Keratinocyte (primary cell): ENCODE measurements around the gene PSAP. TPM values are rescaled to one million over a fixed set of nuclear protein-coding genes. Genes with fewer than 3 reads are reported as not detected.

Experiments used
- DNase-seq: peaks from one replicate; pipeline ENCODE4 v3.0.0-alpha.2; 2011; ENCODE audit warnings: low read depth, missing footprints, low spot score
- FAIRE-seq: peaks from 2 replicates; lab custom pipeline; 2011; peaks lifted over from hg19 to GRCh38; lab: Jason Lieb, UNC
- H2AFZ ChIP-seq: 2 replicates; pipeline ENCODE4 v1.6.0; 2012; ENCODE audit warnings: low read length, control low read depth, inconsistent platforms; ENCODE audit not compliant: control insufficient read depth
- H3K27ac ChIP-seq: 2 replicates; pipeline ENCODE4 v1.5.1; 2011; ENCODE audit warnings: low read length; ENCODE audit not compliant: control insufficient read depth, insufficient read depth
- H3K27me3 ChIP-seq: 3 replicates; pipeline ENCODE4 v1.6.0; 2011; ENCODE audit warnings: low read length; ENCODE audit not compliant: control insufficient read depth, insufficient read depth; ENCODE audit errors: extremely low read depth
- H3K36me3 ChIP-seq, 2 experiments: 2 replicates in 1 of 2; 3 replicates in 1 of 2; pipeline ENCODE4 v1.5.1; 2011; ENCODE audit warnings: low read length in 2 of 2, mild to moderate bottlenecking in 1 of 2; ENCODE audit not compliant: control insufficient read depth in 2 of 2, insufficient read depth in 2 of 2; ENCODE audit errors: extremely low read depth in 1 of 2
- H3K4me1 ChIP-seq: 3 replicates; pipeline ENCODE4 v1.5.1; 2011; ENCODE audit warnings: low read length; ENCODE audit not compliant: control insufficient read depth, insufficient read depth; ENCODE audit errors: extremely low read depth
- H3K4me2 ChIP-seq: 3 replicates; pipeline ENCODE4 v1.6.0; 2011; ENCODE audit warnings: low read depth, low read length; ENCODE audit not compliant: control insufficient read depth, insufficient read depth; ENCODE audit errors: extremely low read depth
- H3K4me3 ChIP-seq, 3 experiments: fragments of 200-600 bp in 1 of 3; sonication (generic) in 1 of 3; 2 replicates in 2 of 3; 3 replicates in 1 of 3; pipeline ENCODE4 v1.5.1; 2011 to 2016; ENCODE audit warnings: low read length in 3 of 3, mild to moderate bottlenecking in 3 of 3, control low read depth in 2 of 3, inconsistent platforms in 1 of 3, low read depth in 1 of 3, mixed read lengths in 1 of 3, mixed run types in 1 of 3, moderate library complexity in 1 of 3; ENCODE audit not compliant: control insufficient read depth in 2 of 3, insufficient read depth in 2 of 3; ENCODE audit errors: extremely low read depth in 1 of 3
- H3K79me2 ChIP-seq: 2 replicates; pipeline ENCODE4 v1.6.0; 2012; ENCODE audit warnings: low read length; ENCODE audit not compliant: control insufficient read depth, insufficient read depth
- H3K9ac ChIP-seq: 3 replicates; pipeline ENCODE4 v1.6.0; 2011; ENCODE audit warnings: low read length; ENCODE audit not compliant: control insufficient read depth, insufficient read depth; ENCODE audit errors: extremely low read depth
- H3K9me1 ChIP-seq: 3 replicates; pipeline ENCODE4 v1.6.0; 2011; ENCODE audit warnings: low read length; ENCODE audit not compliant: control insufficient read depth, insufficient read depth; ENCODE audit errors: extremely low read depth
- H3K9me3 ChIP-seq: 2 replicates; pipeline ENCODE4 v1.5.1; 2012; ENCODE audit warnings: low read depth, low read length; ENCODE audit not compliant: control insufficient read depth
- H4K20me1 ChIP-seq: 3 replicates; pipeline ENCODE4 v1.6.0; 2011; ENCODE audit warnings: low read length; ENCODE audit not compliant: control insufficient read depth, insufficient read depth; ENCODE audit errors: extremely low read depth
- EZH2 ChIP-seq: IDR thresholded peaks from one replicate; pipeline ENCODE4 v1.6.1; 2012; ENCODE audit warnings: inconsistent platforms, mild to moderate bottlenecking, low read length, moderate library complexity
- dilution Hi-C: fragments of 300-500 bp; cut with MboI; formaldehyde crosslinking; loops from one replicate; pipeline ENCODE4 v1.7.0; 2020; ENCODE audit warnings: low sequenced_read_pairs; ENCODE audit not compliant: extremely low pct_ligation_motif_present
- polyA plus RNA-seq, 5 experiments: library from polyadenylated mRNA; depleted of rRNA in 3 of 5; stranded (reverse) in 3 of 5; stranded (forward) in 1 of 5; unstranded in 1 of 5; fragments of >200 nt; gene quantifications; 1 replicate in 1 of 5; 2 replicates in 3 of 5; 3 replicates in 1 of 5; pipeline versions ENCODE4 v1.2.1 to v1.2.3, GENCODE V29; 2011 to 2012; ENCODE audit warnings: missing spikeins in 2 of 5, low read depth in 1 of 5, low replicate concordance in 1 of 5
- TF ChIP-seq, protein P1 (sequence below), 3 experiments: IDR thresholded peaks in 1 of 3; conservative IDR thresholded peaks in 1 of 3; optimal IDR thresholded peaks in 1 of 3; 2 replicates in 2 of 3; 3 replicates in 1 of 3; pipeline versions ENCODE3 to v1.5.1; 2011; ENCODE audit warnings: low read length in 3 of 3, mild to moderate bottlenecking in 3 of 3, moderate library complexity in 2 of 3, control low read depth in 1 of 3, inconsistent platforms in 1 of 3; ENCODE audit not compliant: insufficient read depth in 2 of 3; ENCODE audit errors: extremely low read depth in 1 of 3

Gene PSAP
- polyA plus RNA-seq, 1 donor (not counting 4 experiments of a cell fraction or from before 2014, with no cell fraction given) = 1,075 TPM

DNA sequence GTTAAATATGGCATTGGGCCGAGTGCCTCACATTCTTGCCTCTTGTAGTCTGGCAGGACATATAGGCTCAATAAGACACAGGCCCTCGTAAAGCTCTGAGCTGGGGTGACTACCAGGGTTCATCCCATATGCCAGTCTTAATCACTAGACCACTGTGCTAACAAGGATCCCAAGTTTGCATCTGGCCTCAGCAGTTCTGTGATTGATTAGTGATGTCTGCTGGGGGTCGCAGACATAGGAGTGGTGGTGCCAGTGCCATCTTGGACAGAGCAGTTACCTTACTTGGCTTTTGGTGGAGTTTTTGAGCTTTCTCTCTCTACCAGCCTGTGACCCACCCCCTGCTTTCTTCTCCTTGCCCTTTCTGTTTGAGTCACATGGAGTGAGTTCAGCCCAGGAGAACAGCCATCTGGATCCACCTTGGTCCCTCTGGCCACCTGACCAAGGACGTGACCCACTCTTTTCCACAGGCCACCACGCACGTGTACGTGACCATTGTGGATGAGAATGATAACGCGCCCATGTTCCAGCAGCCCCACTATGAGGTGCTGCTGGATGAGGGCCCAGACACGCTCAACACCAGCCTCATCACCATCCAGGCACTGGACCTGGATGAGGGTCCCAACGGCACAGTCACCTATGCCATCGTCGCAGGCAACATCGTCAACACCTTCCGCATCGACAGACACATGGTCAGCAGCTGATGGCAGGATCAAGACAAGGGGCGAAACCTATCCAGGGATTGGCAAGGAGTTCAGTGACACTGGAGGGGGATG, 73.7 kb downstream of the PSAP start:
- TF ChIP-seq EZH2 = no peak
- TF ChIP-seq, protein P1, sequence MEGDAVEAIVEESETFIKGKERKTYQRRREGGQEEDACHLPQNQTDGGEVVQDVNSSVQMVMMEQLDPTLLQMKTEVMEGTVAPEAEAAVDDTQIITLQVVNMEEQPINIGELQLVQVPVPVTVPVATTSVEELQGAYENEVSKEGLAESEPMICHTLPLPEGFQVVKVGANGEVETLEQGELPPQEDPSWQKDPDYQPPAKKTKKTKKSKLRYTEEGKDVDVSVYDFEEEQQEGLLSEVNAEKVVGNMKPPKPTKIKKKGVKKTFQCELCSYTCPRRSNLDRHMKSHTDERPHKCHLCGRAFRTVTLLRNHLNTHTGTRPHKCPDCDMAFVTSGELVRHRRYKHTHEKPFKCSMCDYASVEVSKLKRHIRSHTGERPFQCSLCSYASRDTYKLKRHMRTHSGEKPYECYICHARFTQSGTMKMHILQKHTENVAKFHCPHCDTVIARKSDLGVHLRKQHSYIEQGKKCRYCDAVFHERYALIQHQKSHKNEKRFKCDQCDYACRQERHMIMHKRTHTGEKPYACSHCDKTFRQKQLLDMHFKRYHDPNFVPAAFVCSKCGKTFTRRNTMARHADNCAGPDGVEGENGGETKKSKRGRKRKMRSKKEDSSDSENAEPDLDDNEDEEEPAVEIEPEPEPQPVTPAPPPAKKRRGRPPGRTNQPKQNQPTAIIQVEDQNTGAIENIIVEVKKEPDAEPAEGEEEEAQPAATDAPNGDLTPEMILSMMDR (optimal IDR thresholded peaks at IDR 0.05 in 1 of 3, IDR thresholded peaks at IDR 0.05 in 1 of 3, conservative IDR thresholded peaks at IDR 0.05 in 1 of 3; ENCODE audit: extremely low read depth in 1 of 3, insufficient read depth in 2 of 3, low read length in 3 of 3) = no peak
- H3K9ac ChIP-seq = no peak overlapping the region
- no peaks in the 10 kb centered on the region for H3K9me3 ChIP-seq
- no peaks in the 10 kb centered on the region for H3K36me3 ChIP-seq
- dilution Hi-C loops = no loop called here
- peaks cover 7% of the 10 kb centered on the region for H3K27me3 ChIP-seq
- H3K9me1 ChIP-seq = no peaks in the 10 kb centered on the region
- H3K4me1 ChIP-seq = peaks cover 15% of the 10 kb centered on the region
- peaks cover 3% of the 10 kb centered on the region for H3K79me2 ChIP-seq
- H3K4me2 ChIP-seq = no peak overlapping the region
- no peak overlapping the region for H2AFZ ChIP-seq
- no peaks in the 10 kb centered on the region for H4K20me1 ChIP-seq
- H3K27ac ChIP-seq = no peak overlapping the region
- DNase-seq (no peak), FAIRE-seq (no peak)
- no peak overlapping the region for H3K4me3 ChIP-seq

DNA sequence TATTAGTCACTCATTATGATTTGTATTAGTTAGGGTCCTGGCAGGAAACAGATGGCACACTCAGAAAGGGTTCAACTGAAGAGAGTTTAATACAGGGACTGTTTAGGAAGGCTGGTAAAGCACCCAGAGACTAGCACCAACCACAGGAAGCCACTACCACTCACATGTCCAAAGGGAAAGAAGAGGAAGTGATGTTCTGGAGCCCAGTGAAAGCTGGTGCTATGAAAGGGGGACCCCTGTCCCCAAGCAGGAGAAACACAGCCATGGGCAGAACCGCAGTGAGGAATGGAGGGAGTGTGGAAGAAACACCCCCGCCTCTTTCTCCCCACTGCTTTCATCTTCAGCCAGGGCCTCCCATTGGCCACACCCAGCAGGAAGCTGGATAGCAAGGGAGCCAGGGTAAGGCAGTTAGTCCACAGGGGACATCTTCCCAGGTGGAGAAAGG, 74.5 kb downstream of the PSAP start:
- FAIRE-seq = no peak
- Histone ChIP-seq H2AFZ (no peak overlapping the region), H3K4me2 (no peak overlapping the region), H3K4me1 (peaks cover 19% of the 10 kb centered on the region), H4K20me1 (no peaks in the 10 kb centered on the region), H3K27me3 (no peaks in the 10 kb centered on the region), H3K9me1 (no peaks in the 10 kb centered on the region), H3K36me3 (no peaks in the 10 kb centered on the region), H3K4me3 (no peak overlapping the region), H3K79me2 (peaks cover 3% of the 10 kb centered on the region), H3K27ac (no peak overlapping the region), H3K9me3 (no peaks in the 10 kb centered on the region), H3K9ac (no peak overlapping the region)
- TF ChIP-seq EZH2 = no peak
- TF ChIP-seq, protein P1 (optimal IDR thresholded peaks at IDR 0.05 in 1 of 3, IDR thresholded peaks at IDR 0.05 in 1 of 3, conservative IDR thresholded peaks at IDR 0.05 in 1 of 3; ENCODE audit: extremely low read depth in 1 of 3, insufficient read depth in 2 of 3, low read length in 3 of 3) = no peak
- dilution Hi-C loops = no loop called here
- DNase-seq = no peak
